Measurements from ENCODE around the gene GAB2. TPM values are rescaled to one million over a fixed set of nuclear protein-coding genes. Genes with fewer than 3 reads are reported as not detected.

GAB2 gene
- total and polyA plus RNA-seq, 10 of the 15 experiments (the other 5 are each of a cell fraction or from before 2014, with no cell fraction given): 0.69 to 12.6 (median 3.8) TPM

GRCh38 chr11:78397398-78397797 is 20.2 kb downstream of the GAB2 start:
- H3K9me3 ChIP-seq (replicated peaks; ENCODE audit: control insufficient read depth, insufficient read depth, low read length): no peaks in the 10 kb centered on the region
- H3K4me2 ChIP-seq (ENCODE audit: control insufficient read depth, insufficient read depth): no peak overlapping the region
- BruUV-seq (replicated peaks): no TSS peak
- 19% methylated on average over 3 of the region's 3 CpGs for WGBS (ENCODE audit: insufficient coverage, insufficient replicate concordance, low lambda C conversion rate, missing lambda C conversion rate)
- DNase-seq (ENCODE audit: low read depth, low spot score): peak; percentile 70
- no peak overlapping the region; the same call in 1 of the 2 replicates for H2AFZ ChIP-seq (ENCODE audit: control insufficient read depth, low read depth, low read length)
- H3K9ac ChIP-seq (ENCODE audit: control insufficient read depth, insufficient read depth, low read length): no peak overlapping the region
- no peaks in the 10 kb centered on the region for H3K79me2 ChIP-seq (ENCODE audit: control insufficient read depth, insufficient read depth, low read length)
- no peak overlapping the region for H3K4me3 ChIP-seq
- TF ChIP-seq ZNF207 (IDR thresholded peaks at IDR 0.05; ENCODE audit: borderline replicate concordance) (no peak), CTCF (IDR thresholded peaks at IDR 0.05 in 2 of 3, conservative IDR thresholded peaks at IDR 0.05 in 1 of 3; ENCODE audit: control insufficient read depth in 2 of 3, extremely low read depth in 1 of 3, insufficient read depth in 1 of 3, low read depth in 3 of 3, low read length in 3 of 3) (0 out of 6 replicates have a peak, but pooled peaks of 1 of the 3 experiments have one; percentile 4), PBX3 (IDR thresholded peaks at IDR 0.05; ENCODE audit: insufficient replicate concordance, low read depth, low read length) (no peak), NR2F1 (conservative IDR thresholded peaks at IDR 0.05) (0 out of 2 replicates have a peak, but pooled peaks have one; percentile 22), RUNX3 (IDR thresholded peaks at IDR 0.05; ENCODE audit: low read length) (peak; percentile 58)
- FAIRE-seq: no peak
- ChIA-PET SMC1A (ENCODE audit: uncharacterized antibody, unreplicated experiment) (interaction anchor here (0.5 to 0.7 kb wide), 2 partner anchors 9 to 64 kb away, joined by 3 to 6 read pairs; no protein-coding TSS in a partner anchor), CTCF (interaction anchor here (0.7 to 2.1 kb wide), 6 partner anchors 8 to 249 kb away, joined by 3 to 9 read pairs (median 5); no protein-coding TSS in a partner anchor), POLR2A (no interaction called here), RAD21 (ENCODE audit: unreplicated experiment) (interaction anchor here (1.0 to 2.7 kb wide), 2 partner anchors 19 to 169 kb away, joined by 4 to 7 read pairs; no protein-coding TSS in a partner anchor)
- peaks cover 4% of the 10 kb centered on the region; the same call in 1 of the 2 replicates for H3K4me1 ChIP-seq (ENCODE audit: control insufficient read depth, insufficient read depth, low read length)
- no peaks in the 10 kb centered on the region for H3K27me3 ChIP-seq (replicated peaks in 1 of 2; ENCODE audit: control insufficient read depth in 2 of 2, insufficient read depth in 2 of 2, low read length in 1 of 2)
- intact Hi-C loops (cut with micrococcal nuclease; ENCODE audit: unreplicated experiment) (no loop called here), in situ Hi-C loops (cut with MboI) (no loop called here)
- peak; percentile 96 for ATAC-seq
- H3K36me3 ChIP-seq (ENCODE audit: control insufficient read depth in 2 of 2, insufficient read depth in 2 of 2, low read length in 1 of 2): no peaks in the 10 kb centered on the region
- H4K20me1 ChIP-seq (ENCODE audit: control insufficient read depth, insufficient read depth): no peaks in the 10 kb centered on the region
- H3K27ac ChIP-seq (ENCODE audit: control insufficient read depth, insufficient read depth): no peak overlapping the region
